Globus pallidus (tissue), 1 donor: ENCODE results near the gene KRTAP2-1.
"Not testable (repeated sequence)": the region's sequence is repeated elsewhere in the genome, so short reads cannot be mapped to it uniquely, and the experiment has no call there.

ENCODE experiments used
- DNase-seq: peaks from one replicate; pipeline ENCODE4 v3.0.0-alpha.2; 2015; ENCODE audit warnings: low spot score

KRTAP2-1 gene

DNA sequence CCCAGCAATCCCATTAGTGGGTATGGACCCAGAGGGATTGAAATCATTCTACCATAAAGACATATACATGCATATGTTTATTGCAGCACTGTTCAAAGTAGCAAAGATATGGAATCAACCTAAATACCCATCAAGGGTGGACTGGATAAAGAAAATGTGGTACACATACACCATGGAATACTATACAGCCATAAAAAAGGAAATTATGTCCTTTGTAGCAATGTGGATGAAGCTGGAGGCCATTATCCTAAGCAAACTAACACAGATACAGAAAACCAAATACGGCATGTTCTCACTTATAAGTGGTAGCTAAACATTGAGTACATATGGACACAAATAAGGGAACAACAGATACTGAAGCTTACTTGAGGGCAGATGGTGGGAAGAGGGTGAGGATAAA, 10.4 kb upstream of the KRTAP2-1 start:
- no peak for DNase-seq

DNA sequence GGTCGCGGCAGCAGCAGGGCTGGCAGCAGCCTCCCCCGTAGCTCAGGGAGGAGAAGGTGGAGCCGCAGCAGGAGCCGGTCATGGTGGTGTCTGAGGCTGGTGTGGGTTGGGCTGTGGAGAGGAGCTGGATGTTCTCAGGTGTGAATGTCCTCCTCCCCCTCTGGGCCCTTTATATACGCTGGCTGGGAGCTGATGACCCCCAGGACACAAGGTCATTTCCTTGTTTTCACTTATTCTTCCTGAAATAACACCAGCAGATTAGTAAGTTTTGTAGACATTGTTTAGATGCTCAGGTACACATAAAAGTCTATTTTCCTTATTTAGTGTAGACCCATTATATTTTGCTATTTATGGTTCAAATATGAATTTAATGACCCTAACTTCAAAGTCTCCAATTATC, 8.0 kb upstream of the KRTAP2-1 start, which contains the start of gene KRTAP2-2:
TSS of gene KRTAP2-2 (minus strand) at position 101 of the 400 bp plus-strand sequence. CDS start at position 82, 19 bp downstream.
- not testable (repeated sequence) for DNase-seq

DNA sequence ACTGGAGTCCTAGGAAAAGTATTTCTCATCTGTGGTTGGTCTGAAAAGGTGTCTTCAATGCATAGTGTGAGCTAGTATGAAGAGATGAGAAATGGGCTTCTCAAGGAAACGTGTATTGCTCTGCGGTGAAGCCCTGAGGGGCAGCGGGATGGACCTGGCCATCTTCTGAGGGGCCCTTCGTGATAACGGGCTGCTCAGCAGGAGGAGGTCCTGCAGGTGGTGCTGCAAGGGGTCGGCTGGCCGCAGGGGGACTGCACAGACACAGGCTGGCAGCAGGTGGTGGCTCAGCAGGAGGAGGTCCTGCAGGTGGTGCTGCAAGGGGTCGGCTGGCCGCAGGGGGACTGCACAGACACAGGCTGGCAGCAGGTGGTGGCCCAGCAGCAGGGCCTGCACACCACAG, 7.4 kb upstream of the KRTAP2-1 start:
- not testable (repeated sequence) for DNase-seq

DNA sequence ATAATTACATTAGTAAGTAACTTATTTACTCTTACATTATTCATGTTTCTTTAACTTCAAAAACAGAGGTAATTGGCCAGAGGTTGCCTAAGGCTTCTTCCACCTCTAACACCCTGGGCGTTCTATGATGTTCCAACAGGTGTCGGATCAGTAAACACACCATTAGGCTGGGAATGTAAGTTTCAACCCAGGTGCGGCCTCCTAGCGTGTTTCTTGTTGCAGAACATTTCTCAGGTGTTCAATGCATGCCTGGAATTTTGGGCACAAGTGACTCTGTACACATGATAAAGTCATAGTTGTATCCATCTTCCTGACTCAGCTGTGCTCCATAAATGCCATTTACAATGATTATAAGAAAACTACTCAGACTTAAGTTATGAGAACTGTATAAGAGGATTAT, 6.9 kb upstream of the KRTAP2-1 start:
- DNase-seq: no peak

DNA sequence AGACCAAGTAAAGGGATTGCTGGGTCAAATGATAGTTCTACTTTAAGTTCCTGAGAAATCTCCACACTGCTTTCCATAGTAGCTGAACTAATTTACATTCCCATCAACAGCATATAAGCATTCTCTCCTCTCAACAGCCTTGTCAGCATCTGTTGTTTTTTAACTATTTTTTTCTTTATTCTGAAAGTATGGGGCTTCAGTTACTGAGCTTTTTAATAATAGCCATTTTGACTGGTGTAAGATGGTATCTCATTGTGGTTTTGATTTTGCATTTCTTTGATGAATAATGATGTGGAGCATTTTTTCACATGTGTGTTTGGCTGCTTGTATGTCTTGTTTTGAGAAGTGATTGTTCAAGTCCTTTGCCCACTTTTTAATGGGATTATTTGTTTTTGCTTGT, 5.5 kb upstream of the KRTAP2-1 start:
- DNase-seq: no peak

DNA sequence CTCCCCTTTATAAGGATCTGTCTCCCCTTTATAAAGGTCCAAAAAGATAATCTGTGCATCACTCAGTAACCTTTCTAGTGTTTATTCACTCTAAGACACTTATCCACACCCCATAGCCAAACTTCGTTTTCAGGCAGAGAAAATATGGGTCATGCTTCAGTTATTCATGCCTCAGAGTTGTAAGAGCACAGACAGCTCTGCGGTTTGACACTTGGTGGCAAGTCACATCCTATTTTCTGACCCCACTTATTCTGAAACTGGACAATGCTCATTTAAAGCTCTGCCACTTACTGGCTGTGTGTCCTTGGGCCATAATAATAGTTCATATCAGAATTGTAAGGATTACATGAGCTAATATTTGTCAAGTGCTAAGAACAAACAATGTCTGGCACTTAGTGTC, 2.0 kb upstream of the KRTAP2-1 start:
- DNase-seq: no peak

DNA sequence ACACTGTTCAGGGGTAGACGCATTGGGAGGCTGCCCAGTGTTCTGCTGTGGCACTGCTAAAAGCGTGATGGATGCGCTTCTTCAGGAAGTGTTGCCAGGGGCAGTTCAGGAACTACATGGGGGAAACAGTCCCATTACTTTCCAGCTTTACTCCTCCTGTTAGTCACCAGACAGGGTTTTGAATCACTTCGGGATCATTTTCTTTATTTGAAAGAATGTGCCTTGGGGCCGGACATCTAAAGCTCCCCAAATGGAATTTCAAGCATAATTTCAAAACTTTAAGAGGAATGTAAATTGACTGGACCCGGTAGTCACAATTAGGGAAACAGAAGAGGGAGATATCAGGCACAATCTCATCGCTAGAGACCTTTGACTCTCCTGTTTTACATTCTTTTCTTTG, 1.3 kb upstream of the KRTAP2-1 start:
- no peak for DNase-seq

DNA sequence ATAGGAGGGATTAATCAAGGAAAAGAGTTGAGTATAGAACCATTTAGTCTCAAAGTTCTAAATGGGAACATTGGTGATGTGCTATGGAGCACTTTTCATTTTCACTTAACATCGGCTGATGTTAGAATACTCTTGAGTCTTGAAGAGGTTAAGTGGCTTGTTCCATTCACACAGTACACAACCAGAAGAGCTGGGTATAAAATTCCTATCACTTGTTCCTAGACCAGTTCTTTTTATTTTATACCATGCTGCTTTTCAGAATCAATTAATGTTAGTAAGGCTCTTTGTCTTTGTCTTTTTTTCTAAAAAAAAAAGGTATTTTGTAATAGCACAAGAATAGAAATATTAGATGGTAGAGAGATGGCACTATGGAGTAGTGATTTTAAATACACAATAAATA, 4.2 kb downstream of the KRTAP2-1 start:
- DNase-seq: no peak

DNA sequence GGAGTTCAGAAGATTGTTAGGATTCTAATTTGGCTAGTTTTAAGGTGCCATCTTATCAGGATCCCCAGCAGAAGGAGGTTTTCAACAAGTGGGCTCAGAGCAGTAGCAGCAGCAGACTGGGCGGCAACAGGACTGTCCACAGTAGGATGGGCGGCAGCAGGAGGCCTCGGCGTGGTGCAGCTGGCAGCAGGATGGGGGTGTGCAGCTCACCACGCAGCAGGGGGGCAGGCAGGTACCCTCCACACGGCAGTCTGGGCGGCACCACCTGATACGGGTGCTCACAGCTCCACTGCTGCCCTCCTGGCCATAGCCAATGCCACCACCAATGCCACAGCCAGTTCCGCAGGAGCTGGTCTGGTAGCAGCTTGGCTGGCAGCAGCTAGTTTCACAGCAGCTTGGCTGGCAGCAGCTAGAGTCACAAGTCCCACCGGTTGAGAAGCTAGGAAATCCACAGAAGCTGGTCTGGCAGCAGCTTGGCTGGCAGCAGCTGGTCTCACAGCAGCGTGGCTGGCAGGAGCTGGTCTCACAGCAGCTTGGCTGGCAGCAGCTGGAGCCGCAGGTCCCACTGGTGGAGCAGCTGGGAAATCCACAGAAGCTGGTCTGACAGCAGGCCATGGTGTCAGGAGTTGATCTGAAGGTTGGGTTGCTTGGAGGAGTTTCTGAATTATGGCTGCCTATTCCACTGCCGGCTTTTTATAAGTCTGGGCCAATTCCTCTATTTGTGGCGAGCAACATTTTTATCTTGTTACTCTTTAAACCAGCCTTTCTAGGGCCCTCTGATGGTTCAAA, 6.1 kb downstream of the KRTAP2-1 start, which contains the start of gene KRTAP1-1:
TSS of gene KRTAP1-1 (minus strand) at position 668 of the 789 bp plus-strand sequence. CDS start at position 615, 53 bp downstream.
- peak; percentile 0 for DNase-seq

DNA sequence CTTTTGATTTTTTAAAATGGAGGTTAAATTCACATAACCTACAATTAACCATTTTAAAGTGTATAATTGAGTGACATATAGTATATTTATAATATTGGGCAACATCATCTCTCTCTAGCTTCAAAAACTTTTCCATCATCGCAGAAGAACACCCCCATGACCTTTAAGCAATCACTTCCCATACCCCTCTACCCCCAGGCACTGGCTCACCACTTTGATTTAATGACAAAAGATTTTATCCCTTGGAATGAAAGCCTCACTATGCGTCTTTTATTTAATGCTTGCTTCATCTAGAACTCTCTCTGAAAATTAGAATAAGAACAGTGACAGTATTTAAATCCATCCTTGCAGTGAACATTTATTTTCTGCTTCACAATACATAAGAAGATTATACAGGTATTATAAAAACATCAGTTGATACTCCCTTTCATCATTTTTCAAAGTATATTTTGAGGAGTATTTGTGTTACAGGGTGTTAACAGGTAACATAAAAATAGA, 9.2 kb downstream of the KRTAP2-1 start:
- no peak for DNase-seq

DNA sequence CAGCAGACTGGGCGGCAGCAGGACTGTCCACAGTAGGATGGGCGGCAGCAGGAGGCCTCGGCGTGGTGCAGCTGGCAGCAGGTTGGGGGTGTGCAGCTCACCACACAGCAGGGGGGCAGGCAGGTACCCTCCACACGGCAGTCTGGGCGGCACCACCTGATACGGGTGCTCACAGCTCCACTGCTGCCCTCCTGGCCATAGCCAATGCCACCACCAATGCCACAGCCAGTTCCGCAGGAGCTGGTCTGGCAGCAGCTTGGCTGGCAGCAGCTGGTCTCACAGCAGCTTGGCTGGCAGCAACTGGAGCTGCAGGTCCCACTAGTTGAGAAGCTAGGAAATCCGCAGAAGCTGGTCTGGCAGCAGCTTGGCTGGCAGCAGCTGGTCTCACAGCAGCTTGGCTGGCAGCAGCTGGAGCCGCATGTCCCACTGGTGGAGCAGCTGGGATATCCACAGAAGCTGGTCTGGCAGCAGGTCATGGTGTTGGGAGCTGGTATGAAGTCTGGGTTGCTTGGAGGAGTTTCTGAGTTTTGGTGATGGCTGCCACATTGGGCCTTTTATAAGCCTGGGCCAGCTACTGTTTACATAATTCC, 12.7 kb downstream of the KRTAP2-1 start, which contains the start of gene KRTAP1-3:
TSS of gene KRTAP1-3 (minus strand) at position 529 of the 590 bp plus-strand sequence. CDS start at position 476, 53 bp downstream.
- DNase-seq: not testable (repeated sequence)

DNA sequence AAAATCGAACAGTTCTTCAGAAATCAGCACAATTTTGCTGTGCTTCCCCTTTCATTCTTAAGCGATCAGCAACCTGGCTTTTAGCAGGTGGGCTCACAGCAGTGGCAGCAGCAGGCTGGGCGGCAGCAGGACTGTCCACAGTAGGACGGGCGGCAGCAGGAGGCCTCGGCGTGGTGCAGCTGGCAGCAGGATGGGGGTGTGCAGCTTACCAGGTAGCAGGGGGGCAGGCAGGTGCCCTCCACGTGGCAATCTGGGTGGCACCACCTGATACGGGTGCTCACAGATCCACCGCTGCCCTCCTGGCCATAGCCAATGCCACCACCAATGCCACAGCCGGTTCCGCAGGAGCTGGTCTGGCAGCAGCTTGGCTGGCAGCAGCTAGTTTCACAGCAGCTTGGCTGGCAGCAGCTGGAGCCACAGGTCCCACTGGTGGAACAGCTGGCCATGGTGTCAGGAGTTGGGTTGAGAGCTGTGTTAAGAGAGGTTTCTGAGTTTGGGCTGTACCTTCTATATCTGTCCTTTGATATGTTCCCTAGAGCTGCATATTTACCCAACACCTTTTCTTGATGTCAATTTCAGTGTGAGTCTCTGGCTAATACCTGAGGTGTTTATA, 17.4 kb downstream of the KRTAP2-1 start, which contains the start of gene KRTAP1-4:
TSS of gene KRTAP1-4 (minus strand) at position 563 of the 613 bp plus-strand sequence. CDS start at position 446, 117 bp downstream.
- DNase-seq: no peak

DNA sequence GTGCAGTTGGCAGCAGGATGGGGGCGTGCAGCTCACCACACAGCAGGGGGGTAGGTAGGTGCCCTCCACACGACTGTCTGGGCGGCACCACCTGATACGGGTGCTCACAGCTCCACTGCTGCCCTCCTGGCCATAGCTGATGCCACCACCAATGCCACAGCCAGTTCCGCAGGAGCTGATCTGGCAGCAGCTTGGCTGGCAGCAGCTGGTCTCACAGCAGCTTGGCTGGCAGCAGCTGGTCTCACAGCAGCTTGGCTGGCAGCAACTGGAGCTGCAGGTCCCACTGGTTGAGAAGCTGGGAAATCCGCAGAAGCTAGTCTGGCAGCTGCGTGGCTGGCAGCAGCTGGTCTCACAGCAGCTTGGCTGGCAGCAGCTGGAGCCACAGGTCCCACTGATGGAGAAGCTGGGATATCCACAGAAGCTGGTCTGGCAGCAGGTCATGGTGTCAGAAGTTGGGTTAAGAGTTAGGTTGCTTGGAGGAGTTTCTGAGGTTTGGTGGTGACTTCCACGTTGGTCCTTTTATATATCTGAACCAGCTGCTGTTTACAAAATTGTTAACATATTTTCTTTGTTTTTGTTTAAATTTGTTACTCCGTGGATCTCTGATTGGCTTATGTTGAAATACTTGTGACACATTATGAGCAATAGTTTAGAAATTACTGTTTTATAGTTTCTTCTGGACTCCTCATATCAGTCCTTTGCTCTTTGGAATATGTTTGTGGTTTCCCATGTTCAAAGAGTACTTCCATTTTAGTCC, 20.2 kb downstream of the KRTAP2-1 start, which contains the start of gene KRTAP1-5:
TSS of gene KRTAP1-5 (minus strand) at position 494 of the 757 bp plus-strand sequence. CDS start at position 441, 53 bp downstream.
- DNase-seq: no peak

DNA sequence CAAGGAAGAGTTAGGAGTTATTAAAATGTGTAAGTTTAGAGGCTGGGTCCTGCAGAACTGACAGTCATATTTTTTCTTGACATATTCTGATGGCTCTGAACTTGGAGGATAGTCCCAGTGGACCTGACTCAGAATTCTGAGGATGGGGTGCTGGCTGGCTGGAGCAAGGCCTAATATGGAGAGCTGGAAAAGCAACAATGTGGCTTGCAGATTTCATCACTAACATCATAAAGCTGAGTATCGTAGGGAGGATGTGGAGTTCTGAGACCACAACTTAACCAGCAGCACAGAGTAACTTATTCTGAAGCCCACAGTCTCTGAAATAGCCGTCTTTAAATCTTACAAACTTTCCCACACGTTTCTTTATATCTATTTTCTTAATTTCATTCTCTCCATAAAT, 22.4 kb downstream of the KRTAP2-1 start:
- DNase-seq: no peak

DNA sequence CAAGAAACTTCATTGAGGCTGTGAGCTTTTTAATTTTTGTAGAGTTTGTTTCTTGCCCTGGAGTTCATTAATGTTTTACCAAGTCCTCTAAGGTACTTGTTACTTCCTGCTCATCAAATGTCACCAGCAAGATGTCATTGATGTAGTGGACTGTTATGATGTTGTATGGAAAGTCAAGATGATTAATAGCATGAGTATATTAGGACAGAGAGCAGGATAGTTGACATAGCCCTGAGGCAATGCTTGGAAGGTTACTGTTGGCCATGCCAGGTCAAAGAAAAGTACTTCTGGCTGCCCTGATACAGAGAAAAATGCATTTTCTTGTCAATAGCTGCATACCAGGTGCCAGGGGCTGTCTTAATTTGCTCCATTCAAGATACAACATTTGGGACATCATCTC, 26.8 kb downstream of the KRTAP2-1 start:
- no peak for DNase-seq

DNA sequence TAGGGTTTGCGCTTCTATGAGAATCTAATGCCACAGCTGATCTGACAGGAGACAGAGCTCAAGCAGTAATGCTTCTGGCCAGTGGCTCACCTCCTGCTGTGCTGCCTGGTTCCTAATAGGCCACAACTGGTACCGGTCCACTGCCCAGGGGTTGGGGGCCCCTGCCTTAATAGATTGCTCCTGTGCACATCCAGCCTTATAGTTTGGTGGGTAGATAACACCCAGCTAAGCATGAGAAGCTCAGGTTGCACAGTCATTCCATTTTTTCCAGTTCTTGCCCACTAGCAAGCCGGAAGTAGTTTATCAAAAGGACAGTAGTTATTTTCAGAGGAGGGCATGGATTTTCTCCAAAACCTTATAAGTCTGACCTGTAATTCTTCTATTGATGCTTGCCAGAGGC, 27.7 kb downstream of the KRTAP2-1 start:
- DNase-seq: no peak

DNA sequence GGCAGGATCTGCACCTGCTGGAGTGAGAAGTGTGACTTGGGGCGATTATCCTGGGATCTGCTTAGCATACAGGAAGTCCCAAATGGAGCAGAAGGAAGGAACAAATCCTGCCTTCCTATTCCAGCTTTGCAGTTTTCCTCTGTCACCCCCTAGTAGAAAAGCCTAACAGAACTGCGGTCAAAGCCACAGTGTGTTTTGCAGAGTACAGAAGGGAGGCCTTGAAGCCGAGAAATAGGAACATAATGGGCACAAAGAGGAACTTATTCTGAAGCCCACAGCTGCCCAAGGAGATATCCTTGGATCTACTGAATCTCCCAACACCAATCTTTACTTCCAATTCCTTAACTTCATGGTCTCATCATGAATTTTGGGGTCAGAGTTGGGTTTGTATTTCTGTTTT, 28.6 kb downstream of the KRTAP2-1 start:
- DNase-seq: no peak

DNA sequence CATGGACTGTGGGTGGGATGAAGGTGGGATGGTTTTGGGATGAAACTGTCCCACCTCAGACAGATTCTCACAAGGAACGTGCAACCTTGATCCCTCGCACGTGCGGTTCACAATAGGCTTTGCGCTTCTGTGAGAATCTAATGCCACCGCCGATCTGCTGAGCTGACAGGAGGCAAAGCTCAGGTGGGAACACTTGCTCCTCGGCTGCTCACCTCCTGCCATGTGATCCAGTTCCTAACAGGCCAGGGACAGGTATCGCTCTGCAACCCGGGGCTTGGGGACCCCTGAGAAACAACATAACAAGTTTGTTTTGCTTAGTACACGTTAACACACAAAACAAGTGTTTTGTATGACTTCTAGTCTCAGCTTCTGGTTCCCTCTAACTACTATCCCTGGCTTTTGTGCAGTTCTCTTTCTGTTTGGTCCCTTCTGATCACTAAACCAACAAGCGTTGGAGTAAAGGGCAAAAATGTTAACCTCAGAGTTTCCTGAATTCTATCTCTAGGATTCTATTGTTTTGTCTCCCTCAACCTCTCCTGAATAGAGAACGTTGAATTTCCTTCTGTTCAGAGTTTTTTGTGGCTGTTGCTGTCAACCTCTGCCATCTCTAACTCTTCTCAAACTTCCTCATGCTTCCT, 30.4 kb downstream of the KRTAP2-1 start:
- no peak for DNase-seq

DNA sequence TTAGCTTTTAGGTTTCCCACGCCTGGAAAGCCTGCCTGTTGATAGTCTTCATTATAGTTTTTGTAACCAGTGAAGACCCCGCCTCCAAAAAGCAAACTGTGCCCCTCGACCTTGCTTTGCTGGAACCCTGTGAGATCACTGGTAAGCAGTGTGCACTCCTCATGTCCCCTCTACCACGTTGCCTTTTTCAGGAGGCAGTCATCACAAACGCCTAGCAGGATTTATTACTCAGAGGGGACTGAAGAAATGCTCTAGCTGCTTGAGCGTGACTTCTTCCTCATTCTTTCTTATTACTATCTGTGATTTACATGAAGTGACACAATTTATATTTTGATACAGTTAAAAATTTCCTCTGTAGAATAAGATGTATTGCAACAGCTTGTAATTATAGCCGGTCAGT, 31.7 kb downstream of the KRTAP2-1 start:
- DNase-seq: no peak

DNA sequence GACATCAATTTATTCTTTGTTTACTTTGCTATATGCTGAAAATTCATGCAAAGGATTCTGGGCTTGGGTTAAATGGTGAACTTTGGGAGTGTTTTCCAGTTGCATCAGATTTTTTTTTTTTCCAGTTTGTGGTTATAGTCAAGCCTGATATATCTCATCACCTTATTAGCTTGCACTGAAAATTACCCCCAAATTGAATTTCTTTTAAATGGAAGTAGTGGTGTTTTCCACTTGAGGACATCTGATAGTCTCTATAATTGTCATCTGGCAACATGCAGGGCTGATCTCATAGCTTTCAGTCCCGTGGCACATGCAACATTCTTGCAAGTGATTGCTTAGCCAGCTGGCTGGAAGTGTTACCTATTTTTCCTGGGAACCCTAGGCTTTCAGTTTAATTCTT, 33.5 kb downstream of the KRTAP2-1 start:
- DNase-seq: no peak

DNA sequence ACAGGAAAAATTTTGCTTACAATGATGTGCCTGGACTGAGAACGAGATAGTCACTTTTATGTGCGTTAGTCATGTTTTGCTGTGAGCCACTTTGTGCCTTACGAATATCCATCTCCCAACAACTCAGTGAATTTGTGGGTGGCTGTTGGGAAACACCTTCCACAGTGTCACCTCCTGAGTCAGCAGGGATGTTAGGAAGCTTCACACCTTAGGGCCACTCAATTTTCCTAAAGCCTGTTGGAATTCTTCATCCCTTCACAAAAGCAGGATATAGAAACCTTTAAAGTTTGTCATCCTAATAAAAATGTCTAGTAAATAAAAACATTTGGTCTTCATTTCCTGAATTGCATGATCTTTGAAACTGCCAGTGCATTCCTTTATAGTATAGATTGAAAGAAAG, 33.9 kb downstream of the KRTAP2-1 start:
- DNase-seq: no peak
